ENCODE results near the gene ATXN1.
A peak's percentile ranks its signal among the peaks of the same experiment; 100 is the strongest.

ATXN1 gene

DNA sequence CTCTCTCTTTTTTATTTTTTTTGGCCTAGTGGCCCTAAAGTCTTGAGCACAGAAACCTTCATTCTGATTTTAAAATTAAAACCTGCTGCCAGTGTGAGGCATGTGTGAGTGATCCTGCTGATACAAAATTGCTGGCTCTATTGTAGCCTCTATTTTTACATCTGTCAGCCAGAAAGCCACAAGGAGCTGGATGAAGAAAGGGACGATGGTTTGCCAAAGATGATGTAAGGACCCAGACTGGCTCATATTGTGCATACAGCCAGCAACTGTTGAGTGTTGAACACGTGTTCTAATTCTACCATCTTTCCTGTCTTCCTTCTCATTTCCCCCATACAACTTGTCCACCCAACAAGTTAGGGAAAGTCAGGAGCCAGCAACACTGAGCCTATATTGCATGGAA is 40.8 kb upstream of the ATXN1 start:
- Histone ChIP-seq H3K9me3 (ENCODE audit: control insufficient read depth, insufficient read depth, low read depth, low read length) (no peaks in the 10 kb centered on the region), H3K4me3 (ENCODE audit: low read depth, low read length) (no peak overlapping the region), H3K4me1 (ENCODE audit: control insufficient read depth, insufficient read depth, low read length) (peaks cover 21% of the 10 kb centered on the region), H3K27ac (ENCODE audit: extremely low read depth, low read depth, low read length) (no peak overlapping the region), H3K36me3 (ENCODE audit: control insufficient read depth in 2 of 2, insufficient read depth in 1 of 2, low read length in 2 of 2) (no peaks in the 10 kb centered on the region)
- ChIA-PET CTCF (interaction anchor here (0.7 to 1.7 kb wide), 4 partner anchors 31 to 155 kb away, joined by 3 to 8 read pairs (median 4); no protein-coding TSS in a partner anchor), POLR2A (no interaction called here)
- TF ChIP-seq SETDB1 (IDR thresholded peaks at IDR 0.05; ENCODE audit: insufficient read length, low read length) (no peak), SCRT2 (tag by site-specific recombination; IDR thresholded peaks at IDR 0.05) (0 out of 2 replicates have a peak, but pooled peaks have one; percentile 14), ZBTB21 (tag by site-specific recombination; IDR thresholded peaks at IDR 0.05) (no peak), ZNF610 (tag by site-specific recombination; IDR thresholded peaks at IDR 0.05; ENCODE audit: borderline replicate concordance) (no peak), ZSCAN5A (tag by site-specific recombination; IDR thresholded peaks at IDR 0.05) (no peak)
- TF ChIP-seq, protein P1, sequence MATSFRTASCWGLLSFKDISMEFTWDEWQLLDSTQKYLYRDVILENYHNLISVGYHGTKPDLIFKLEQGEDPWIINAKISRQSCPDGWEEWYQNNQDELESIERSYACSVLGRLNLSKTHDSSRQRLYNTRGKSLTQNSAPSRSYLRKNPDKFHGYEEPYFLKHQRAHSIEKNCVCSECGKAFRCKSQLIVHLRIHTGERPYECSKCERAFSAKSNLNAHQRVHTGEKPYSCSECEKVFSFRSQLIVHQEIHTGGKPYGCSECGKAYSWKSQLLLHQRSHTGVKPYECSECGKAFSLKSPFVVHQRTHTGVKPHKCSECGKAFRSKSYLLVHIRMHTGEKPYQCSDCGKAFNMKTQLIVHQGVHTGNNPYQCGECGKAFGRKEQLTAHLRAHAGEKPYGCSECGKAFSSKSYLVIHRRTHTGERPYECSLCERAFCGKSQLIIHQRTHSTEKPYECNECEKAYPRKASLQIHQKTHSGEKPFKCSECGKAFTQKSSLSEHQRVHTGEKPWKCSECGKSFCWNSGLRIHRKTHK (tag by site-specific recombination; IDR thresholded peaks at IDR 0.05), result no peak

DNA sequence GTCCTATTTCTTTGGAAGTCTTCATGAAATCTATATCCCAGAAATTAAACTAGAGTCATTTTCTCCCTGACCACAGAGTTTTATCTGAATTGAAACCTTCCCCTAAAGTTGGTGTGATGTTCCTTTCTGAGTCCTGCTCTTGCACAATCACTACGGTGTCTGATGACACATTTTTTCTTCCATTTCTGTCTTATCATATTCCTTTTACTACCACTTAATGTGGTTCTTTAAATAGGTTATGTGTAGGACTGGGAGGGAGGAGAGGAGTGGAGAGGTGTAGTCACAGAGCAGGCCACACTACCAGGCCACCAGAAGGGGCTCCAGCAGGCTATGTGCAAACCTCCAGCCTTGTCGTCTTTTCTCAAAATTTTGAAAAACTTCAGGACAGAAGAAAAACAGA is 39.7 kb upstream of the ATXN1 start:
- H3K4me1 ChIP-seq (ENCODE audit: control insufficient read depth, insufficient read depth, low read length), result peaks cover 21% of the 10 kb centered on the region
- ChIA-PET CTCF (interaction anchor here (0.6 to 1.7 kb wide), 6 partner anchors 19 to 164 kb away, joined by 3 to 8 read pairs (median 4); no protein-coding TSS in a partner anchor), POLR2A (no interaction called here)
- no peak overlapping the region for H3K4me3 ChIP-seq (ENCODE audit: low read depth, low read length)
- H3K9me3 ChIP-seq (ENCODE audit: control insufficient read depth, insufficient read depth, low read depth, low read length), result no peaks in the 10 kb centered on the region
- no peak overlapping the region for H3K27ac ChIP-seq (ENCODE audit: extremely low read depth, low read depth, low read length)
- TF ChIP-seq ZNF521 (tag by site-specific recombination; IDR thresholded peaks at IDR 0.05) (no peak), PRDM1 (tag by site-specific recombination; IDR thresholded peaks at IDR 0.05) (0 out of 2 replicates have a peak, but pooled peaks have one; percentile 13)
- no peaks in the 10 kb centered on the region for H3K36me3 ChIP-seq (ENCODE audit: control insufficient read depth in 2 of 2, insufficient read depth in 1 of 2, low read length in 2 of 2)

DNA sequence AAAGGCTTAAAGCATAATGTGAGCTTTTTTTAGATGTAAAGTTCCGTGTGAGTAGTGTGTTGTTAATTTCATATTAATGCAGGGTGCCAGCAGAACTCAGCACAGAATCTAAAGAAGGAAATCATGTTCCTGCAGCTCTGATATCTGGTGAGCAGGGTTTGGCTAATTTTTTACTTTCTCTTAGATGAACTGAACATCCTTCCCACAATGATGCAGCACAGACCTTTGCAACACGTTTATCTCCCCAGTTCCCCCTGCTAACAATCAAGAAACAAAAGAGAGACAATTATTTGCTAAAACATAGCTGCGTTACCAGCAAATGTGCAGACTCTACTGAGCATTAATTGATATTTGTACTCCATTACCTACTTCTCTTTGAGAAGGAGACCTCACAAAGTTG is 39.1 kb upstream of the ATXN1 start:
- ChIA-PET POLR2A (no interaction called here), CTCF (interaction anchor here (0.6 to 1.7 kb wide), 5 partner anchors 30 to 165 kb away, joined by 3 to 8 read pairs (median 5); no protein-coding TSS in a partner anchor)
- H3K9me3 ChIP-seq (ENCODE audit: control insufficient read depth, insufficient read depth, low read depth, low read length), result no peaks in the 10 kb centered on the region
- H3K4me1 ChIP-seq (ENCODE audit: control insufficient read depth, insufficient read depth, low read length), result peaks cover 16% of the 10 kb centered on the region
- H3K4me3 ChIP-seq (ENCODE audit: low read depth, low read length), result no peak overlapping the region
- no peaks in the 10 kb centered on the region for H3K36me3 ChIP-seq (ENCODE audit: control insufficient read depth in 2 of 2, insufficient read depth in 1 of 2, low read length in 2 of 2)
- no peak for TF ChIP-seq ZSCAN18 (tag by site-specific recombination; IDR thresholded peaks at IDR 0.05)
- TF ChIP-seq BCL11A (tag by site-specific recombination; IDR thresholded peaks at IDR 0.05; ENCODE audit: low read depth), result no peak
- no peak for TF ChIP-seq INSM2 (tag by site-specific recombination; IDR thresholded peaks at IDR 0.05)
- no peak for TF ChIP-seq ZBTB20 (tag by site-specific recombination; IDR thresholded peaks at IDR 0.05)
- TF ChIP-seq ZNF416 (tag by site-specific recombination; IDR thresholded peaks at IDR 0.05), result no peak
- TF ChIP-seq ZNF112 (tag by site-specific recombination; IDR thresholded peaks at IDR 0.05), result no peak
- TF ChIP-seq TCF7L2 (IDR thresholded peaks at IDR 0.05; ENCODE audit: borderline replicate concordance, low read depth, low read length), result no peak
- no peak for TF ChIP-seq ZNF138 (tag by site-specific recombination; IDR thresholded peaks at IDR 0.05; ENCODE audit: borderline replicate concordance)
- TF ChIP-seq ZFP3 (tag by site-specific recombination; IDR thresholded peaks at IDR 0.05; ENCODE audit: low read depth), result no peak
- TF ChIP-seq, protein P2, sequence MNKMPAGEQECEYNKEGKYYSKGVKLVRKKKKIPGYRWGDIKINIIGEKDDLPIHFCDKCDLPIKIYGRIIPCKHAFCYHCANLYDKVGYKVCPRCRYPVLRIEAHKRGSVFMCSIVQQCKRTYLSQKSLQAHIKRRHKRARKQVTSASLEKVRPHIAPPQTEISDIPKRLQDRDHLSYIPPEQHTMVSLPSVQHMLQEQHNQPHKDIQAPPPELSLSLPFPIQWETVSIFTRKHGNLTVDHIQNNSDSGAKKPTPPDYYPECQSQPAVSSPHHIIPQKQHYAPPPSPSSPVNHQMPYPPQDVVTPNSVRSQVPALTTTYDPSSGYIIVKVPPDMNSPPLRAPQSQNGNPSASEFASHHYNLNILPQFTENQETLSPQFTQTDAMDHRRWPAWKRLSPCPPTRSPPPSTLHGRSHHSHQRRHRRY (tag by site-specific recombination; IDR thresholded peaks at IDR 0.05), result no peak
- no peak for TF ChIP-seq ZNF830 (tag by site-specific recombination; IDR thresholded peaks at IDR 0.05; ENCODE audit: low read depth)
- no peak for TF ChIP-seq ZNF239 (tag by site-specific recombination; IDR thresholded peaks at IDR 0.05)
- no peak overlapping the region for H3K27ac ChIP-seq (ENCODE audit: extremely low read depth, low read depth, low read length)
